Measurements from ENCODE around the gene PTPRD. TPM values are rescaled to one million over a fixed set of nuclear protein-coding genes. Genes with fewer than 3 reads are reported as not detected.

The PTPRD gene
- total and polyA plus RNA-seq, 2 donors (not counting 1 experiment from before 2014, with no cell fraction given), result not detected

DNA sequence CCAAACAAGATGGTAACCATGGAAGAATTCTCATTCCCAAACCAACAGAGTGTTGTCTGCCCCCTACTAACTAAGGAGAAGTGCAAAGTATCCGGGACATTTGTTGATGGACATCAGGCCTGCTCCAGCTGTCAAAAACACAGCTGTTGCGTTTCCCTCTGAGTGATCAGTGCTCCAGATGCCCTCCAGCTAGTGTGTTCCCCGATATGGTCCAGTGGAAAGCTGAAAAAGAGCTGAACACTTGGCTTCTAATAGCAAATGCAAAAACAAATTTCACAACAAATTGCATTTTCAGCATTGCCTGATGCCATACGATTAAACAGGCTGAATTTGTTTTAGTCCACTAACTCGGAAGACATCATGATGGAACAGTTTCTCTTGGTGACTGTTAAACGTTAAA lies 1398.7 kb downstream of the PTPRD start:
- 65% methylated on average over 4 of the region's 6 CpGs for WGBS (ENCODE audit: insufficient coverage)
- ATAC-seq (ENCODE audit: low read depth) (no peak), DNase-seq (no peak)
- no peak for TF ChIP-seq EZH2 (IDR thresholded peaks at IDR 0.05; ENCODE audit: borderline replicate concordance, insufficient read depth, low read depth, low read length, poor library complexity, severe bottlenecking)
- TF ChIP-seq, protein P1, sequence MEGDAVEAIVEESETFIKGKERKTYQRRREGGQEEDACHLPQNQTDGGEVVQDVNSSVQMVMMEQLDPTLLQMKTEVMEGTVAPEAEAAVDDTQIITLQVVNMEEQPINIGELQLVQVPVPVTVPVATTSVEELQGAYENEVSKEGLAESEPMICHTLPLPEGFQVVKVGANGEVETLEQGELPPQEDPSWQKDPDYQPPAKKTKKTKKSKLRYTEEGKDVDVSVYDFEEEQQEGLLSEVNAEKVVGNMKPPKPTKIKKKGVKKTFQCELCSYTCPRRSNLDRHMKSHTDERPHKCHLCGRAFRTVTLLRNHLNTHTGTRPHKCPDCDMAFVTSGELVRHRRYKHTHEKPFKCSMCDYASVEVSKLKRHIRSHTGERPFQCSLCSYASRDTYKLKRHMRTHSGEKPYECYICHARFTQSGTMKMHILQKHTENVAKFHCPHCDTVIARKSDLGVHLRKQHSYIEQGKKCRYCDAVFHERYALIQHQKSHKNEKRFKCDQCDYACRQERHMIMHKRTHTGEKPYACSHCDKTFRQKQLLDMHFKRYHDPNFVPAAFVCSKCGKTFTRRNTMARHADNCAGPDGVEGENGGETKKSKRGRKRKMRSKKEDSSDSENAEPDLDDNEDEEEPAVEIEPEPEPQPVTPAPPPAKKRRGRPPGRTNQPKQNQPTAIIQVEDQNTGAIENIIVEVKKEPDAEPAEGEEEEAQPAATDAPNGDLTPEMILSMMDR (IDR thresholded peaks at IDR 0.05), result no peak
- no peak overlapping the region for H3K4me3 Mint-ChIP-seq
- H3K9me3 Mint-ChIP-seq (ENCODE audit: insufficient read depth), result peaks cover 2% of the 10 kb centered on the region
- no peak overlapping the region for H3K27ac Mint-ChIP-seq
- no peaks in the 10 kb centered on the region for H3K9me3 ChIP-seq (ENCODE audit: control extremely low read depth in 1 of 3, control insufficient read depth in 2 of 3, insufficient read depth in 1 of 3, low read length in 2 of 3)
- intact Hi-C loops (cut with micrococcal nuclease), result no loop called here
- no peaks in the 10 kb centered on the region for H3K4me1 ChIP-seq (ENCODE audit: control insufficient read depth in 2 of 2, insufficient read depth in 2 of 2, low read length in 2 of 2)
- POLR2A ChIA-PET, result no interaction called here
- no peaks in the 10 kb centered on the region for H3K79me2 ChIP-seq (ENCODE audit: control insufficient read depth, insufficient read depth, low read length)
- no peaks in the 10 kb centered on the region for H3K27me3 Mint-ChIP-seq
- H3K4me3 ChIP-seq (ENCODE audit: control extremely low read depth in 1 of 5, extremely low read depth in 1 of 5, insufficient read depth in 1 of 5, low read depth in 2 of 5, low read length in 4 of 5), result no peak overlapping the region
- H4K20me1 ChIP-seq (ENCODE audit: control insufficient read depth, insufficient read depth, low read length, poor library complexity, severe bottlenecking), result no peaks in the 10 kb centered on the region
- no peak overlapping the region for H2AFZ ChIP-seq (ENCODE audit: insufficient read depth, low read depth, low read length, poor library complexity, severe bottlenecking)
- no peak overlapping the region for H3K9ac ChIP-seq (ENCODE audit: low read length)
- CTCF ChIA-PET, result no interaction called here
- H3K27me3 ChIP-seq (replicated peaks in 1 of 4; ENCODE audit: control extremely low read depth in 1 of 4, control insufficient read depth in 3 of 4, insufficient read depth in 4 of 4, low read length in 3 of 4), result no peaks in the 10 kb centered on the region
- no peak overlapping the region for H3K4me2 ChIP-seq (replicated peaks; ENCODE audit: low read depth, low read length, poor library complexity, severe bottlenecking)
- H3K27ac ChIP-seq (ENCODE audit: low read length in 2 of 2), result no peak overlapping the region
- no peaks in the 10 kb centered on the region for H3K36me3 ChIP-seq (replicated peaks in 1 of 2; ENCODE audit: control extremely low read depth in 1 of 2, control insufficient read depth in 1 of 2, extremely low read depth in 1 of 2, insufficient read depth in 2 of 2, low read length in 1 of 2)
- H3K4me1 Mint-ChIP-seq, result no peaks in the 10 kb centered on the region

DNA sequence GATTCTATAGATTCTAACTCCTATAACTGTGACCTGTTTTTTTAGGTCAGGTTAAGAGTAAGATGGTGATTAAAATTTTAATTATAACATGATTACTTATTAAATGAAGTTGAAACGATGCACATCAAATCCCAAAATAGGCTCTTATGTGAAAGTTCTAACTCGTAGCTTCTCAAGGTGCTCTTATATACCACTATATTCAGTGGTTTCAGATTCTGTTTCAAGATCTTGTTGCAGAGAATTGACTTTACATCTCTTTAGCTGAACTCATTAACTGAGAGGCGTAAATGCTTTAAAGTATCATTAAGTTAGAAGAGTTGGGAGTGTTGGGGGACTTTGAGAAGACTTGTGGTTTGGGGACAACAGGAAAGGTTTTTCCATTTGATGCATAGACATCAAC lies 1399.8 kb downstream of the PTPRD start:
- H3K27me3 ChIP-seq (replicated peaks in 1 of 4; ENCODE audit: control extremely low read depth in 1 of 4, control insufficient read depth in 3 of 4, insufficient read depth in 4 of 4, low read length in 3 of 4), result no peaks in the 10 kb centered on the region
- H4K20me1 ChIP-seq (ENCODE audit: control insufficient read depth, insufficient read depth, low read length, poor library complexity, severe bottlenecking), result no peaks in the 10 kb centered on the region
- no peaks in the 10 kb centered on the region for H3K4me1 Mint-ChIP-seq
- H3K4me1 ChIP-seq (ENCODE audit: control insufficient read depth in 2 of 2, insufficient read depth in 2 of 2, low read length in 2 of 2), result no peaks in the 10 kb centered on the region
- DNase-seq (no peak), ATAC-seq (ENCODE audit: low read depth) (no peak)
- H3K4me2 ChIP-seq (replicated peaks; ENCODE audit: low read depth, low read length, poor library complexity, severe bottlenecking), result no peak overlapping the region
- intact Hi-C loops (cut with micrococcal nuclease), result no loop called here
- no peak overlapping the region for H3K9ac ChIP-seq (ENCODE audit: low read length)
- peaks cover 2% of the 10 kb centered on the region for H3K9me3 Mint-ChIP-seq (ENCODE audit: insufficient read depth)
- no peak overlapping the region for H3K27ac ChIP-seq (ENCODE audit: low read length in 2 of 2)
- ChIA-PET CTCF (no interaction called here), POLR2A (no interaction called here)
- H3K9me3 ChIP-seq (ENCODE audit: control extremely low read depth in 1 of 3, control insufficient read depth in 2 of 3, insufficient read depth in 1 of 3, low read length in 2 of 3), result no peaks in the 10 kb centered on the region
- H3K36me3 ChIP-seq (replicated peaks in 1 of 2; ENCODE audit: control extremely low read depth in 1 of 2, control insufficient read depth in 1 of 2, extremely low read depth in 1 of 2, insufficient read depth in 2 of 2, low read length in 1 of 2), result no peaks in the 10 kb centered on the region
- no peak overlapping the region for H3K4me3 Mint-ChIP-seq
- TF ChIP-seq, protein P1 (IDR thresholded peaks at IDR 0.05), result no peak
- TF ChIP-seq EZH2 (IDR thresholded peaks at IDR 0.05; ENCODE audit: borderline replicate concordance, insufficient read depth, low read depth, low read length, poor library complexity, severe bottlenecking), result no peak
- H3K27me3 Mint-ChIP-seq, result no peaks in the 10 kb centered on the region
- no peak overlapping the region for H2AFZ ChIP-seq (ENCODE audit: insufficient read depth, low read depth, low read length, poor library complexity, severe bottlenecking)
- no CpG with 5 or more reads among the region's 3 CpGs for WGBS (ENCODE audit: insufficient coverage)
- H3K4me3 ChIP-seq (ENCODE audit: control extremely low read depth in 1 of 5, extremely low read depth in 1 of 5, insufficient read depth in 1 of 5, low read depth in 2 of 5, low read length in 4 of 5), result no peak overlapping the region
- no peak overlapping the region for H3K27ac Mint-ChIP-seq
- H3K79me2 ChIP-seq (ENCODE audit: control insufficient read depth, insufficient read depth, low read length), result no peaks in the 10 kb centered on the region

Measured in B cell (primary cell).